Fibroblast of skin of left biceps (primary cell): ENCODE results near the gene MIA2.
"Not testable (repeated sequence)": the region's sequence is repeated elsewhere in the genome, so short reads cannot be mapped to it uniquely, and the experiment has no call there.

ENCODE experiments used
- DNase-seq, 2 experiments: peaks; one replicate each; pipeline ENCODE4 v3.0.0-alpha.2; 2013; ENCODE audit warnings: low read depth in 2 of 2

MIA2 gene, protein sequence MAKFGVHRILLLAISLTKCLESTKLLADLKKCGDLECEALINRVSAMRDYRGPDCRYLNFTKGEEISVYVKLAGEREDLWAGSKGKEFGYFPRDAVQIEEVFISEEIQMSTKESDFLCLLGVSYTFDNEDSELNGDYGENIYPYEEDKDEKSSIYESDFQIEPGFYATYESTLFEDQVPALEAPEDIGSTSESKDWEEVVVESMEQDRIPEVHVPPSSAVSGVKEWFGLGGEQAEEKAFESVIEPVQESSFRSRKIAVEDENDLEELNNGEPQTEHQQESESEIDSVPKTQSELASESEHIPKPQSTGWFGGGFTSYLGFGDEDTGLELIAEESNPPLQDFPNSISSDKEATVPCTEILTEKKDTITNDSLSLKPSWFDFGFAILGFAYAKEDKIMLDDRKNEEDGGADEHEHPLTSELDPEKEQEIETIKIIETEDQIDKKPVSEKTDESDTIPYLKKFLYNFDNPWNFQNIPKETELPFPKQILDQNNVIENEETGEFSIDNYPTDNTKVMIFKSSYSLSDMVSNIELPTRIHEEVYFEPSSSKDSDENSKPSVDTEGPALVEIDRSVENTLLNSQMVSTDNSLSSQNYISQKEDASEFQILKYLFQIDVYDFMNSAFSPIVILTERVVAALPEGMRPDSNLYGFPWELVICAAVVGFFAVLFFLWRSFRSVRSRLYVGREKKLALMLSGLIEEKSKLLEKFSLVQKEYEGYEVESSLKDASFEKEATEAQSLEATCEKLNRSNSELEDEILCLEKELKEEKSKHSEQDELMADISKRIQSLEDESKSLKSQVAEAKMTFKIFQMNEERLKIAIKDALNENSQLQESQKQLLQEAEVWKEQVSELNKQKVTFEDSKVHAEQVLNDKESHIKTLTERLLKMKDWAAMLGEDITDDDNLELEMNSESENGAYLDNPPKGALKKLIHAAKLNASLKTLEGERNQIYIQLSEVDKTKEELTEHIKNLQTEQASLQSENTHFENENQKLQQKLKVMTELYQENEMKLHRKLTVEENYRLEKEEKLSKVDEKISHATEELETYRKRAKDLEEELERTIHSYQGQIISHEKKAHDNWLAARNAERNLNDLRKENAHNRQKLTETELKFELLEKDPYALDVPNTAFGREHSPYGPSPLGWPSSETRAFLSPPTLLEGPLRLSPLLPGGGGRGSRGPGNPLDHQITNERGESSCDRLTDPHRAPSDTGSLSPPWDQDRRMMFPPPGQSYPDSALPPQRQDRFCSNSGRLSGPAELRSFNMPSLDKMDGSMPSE (N-terminal part only)

GRCh38 chr14:39233680-39234326, at the start of gene MIA2:
MIA2 (plus strand) TSS chr14:39233915; CDS start chr14:39234115, 200 bp downstream.
- DNase-seq = no peak

- no peak for DNase-seq
Measured at GRCh38 chr14:39184628-39185255, 49.0 kb upstream of the MIA2 start.

- DNase-seq = no peak
Measured at GRCh38 chr14:39185256-39186049, 48.3 kb upstream of the MIA2 start.

- no peak for DNase-seq
Measured at GRCh38 chr14:39186941-39187525, 46.7 kb upstream of the MIA2 start.

DNA sequence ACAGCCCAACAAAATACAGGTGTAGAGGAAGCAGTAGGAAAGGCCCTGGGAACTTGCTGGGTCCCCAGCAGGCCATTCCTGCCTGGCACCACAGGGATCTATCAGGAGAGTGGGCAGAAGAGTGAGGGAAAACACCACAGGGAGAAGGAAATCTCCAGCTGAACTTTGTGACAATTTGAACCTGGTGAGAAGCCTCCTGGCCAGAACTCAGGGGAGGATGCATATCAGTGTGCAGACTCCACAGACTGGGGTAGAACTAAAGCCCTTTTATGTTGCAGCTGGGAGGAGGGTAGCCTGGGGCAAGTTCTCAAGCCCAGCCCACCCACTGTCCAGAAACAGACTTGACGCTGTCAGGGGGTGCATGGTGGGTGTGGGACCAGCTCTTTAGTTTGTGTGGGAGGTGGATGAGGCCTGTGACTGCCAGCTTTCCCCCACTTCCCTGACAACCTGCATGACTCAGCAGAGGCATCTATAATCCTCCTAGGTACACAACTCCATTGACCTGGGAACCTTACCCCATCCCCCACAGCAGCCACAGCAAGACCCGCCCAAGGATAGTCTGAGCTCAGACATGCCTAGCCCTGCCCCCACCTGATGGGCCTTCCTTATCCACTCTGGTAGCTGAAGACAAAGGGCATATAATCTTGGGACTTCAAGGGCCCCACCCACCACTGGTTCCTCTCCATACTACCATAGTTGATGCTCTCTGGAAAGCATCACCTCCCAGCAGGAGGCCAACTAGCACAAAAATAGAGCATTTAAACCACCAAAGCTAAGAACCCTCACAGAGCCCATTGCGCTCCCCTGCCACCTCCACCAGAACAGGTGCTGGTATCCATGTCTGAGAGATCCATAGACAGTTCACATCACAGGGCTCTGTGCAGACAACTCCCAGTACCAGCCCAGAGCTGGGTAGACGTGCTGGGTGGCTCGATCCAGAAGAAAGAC, 29.8 kb upstream of the MIA2 start:
- DNase-seq = no peak

GRCh38 chr14:39207430-39207829, 26.3 kb upstream of the MIA2 start:
- DNase-seq = not testable (repeated sequence)

- DNase-seq = no peak
Measured at GRCh38 chr14:39211109-39211741, 22.5 kb upstream of the MIA2 start.

DNA sequence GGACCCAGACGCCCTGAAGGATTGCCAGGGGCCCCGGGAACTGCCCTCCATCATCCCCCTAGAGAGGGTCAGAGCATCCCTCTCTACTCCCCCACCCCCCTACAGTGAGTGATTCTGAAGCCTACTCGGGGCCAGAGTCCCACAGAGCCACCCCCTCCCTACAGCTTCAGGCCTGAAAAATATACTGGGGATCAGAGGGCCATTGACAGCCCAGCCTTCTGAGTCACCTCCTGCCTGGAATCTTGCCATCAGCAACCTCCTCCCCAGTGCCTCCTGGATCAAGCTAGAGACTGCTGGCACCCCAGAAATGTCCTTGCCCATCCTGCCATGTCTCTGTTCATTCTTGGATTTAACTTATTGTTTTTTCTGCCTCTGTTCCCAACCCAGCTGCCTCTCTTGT, 21.7 kb upstream of the MIA2 start:
- no peak for DNase-seq

DNA sequence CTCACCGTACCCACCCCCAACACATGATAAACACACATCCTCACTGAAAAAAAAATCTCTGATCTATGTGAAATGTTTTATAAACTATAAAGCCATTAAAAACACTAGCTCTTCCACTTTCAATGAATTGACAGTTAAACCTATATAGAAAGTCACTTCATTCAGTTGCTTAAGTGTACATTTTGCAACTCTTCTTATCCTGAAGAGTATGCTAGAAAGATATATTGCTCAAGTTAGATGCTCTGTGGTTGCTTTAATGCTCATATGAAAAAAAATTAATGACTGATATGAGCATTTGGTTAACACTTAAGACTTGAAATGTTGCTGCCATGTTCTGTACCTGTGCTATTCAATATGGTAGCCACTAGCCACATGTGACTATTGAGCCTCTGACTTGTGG, 21.0 kb upstream of the MIA2 start:
- no peak for DNase-seq

DNA sequence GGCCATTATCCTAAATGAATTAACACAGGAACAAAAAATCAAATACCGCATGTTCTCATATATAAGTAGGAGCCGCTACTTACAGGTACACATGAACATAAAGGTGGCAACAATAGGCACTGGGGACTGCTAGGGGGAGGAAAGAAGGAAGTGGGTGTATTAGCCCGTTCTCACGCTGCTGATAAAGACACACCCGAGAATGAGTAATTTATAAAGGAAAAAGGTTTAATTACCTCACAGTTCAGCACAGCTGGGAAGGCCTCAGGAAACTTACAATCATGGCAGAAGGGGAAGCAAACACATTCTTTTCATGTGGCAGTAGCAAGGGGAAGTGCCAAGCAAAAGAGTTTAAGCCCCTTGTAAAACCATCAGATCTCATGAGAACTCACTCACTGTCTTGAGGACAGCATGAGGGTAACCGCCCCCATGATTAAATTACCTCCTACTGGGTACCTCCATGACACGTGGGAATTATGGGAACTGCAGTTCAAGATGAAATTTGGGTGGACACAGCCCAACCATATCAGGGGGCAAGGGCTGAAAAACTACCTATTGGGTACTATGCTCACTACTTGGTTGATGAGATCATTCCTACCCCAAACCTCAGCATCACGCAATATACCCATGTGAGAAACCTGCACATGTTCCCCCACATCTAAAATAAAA, 16.4 kb upstream of the MIA2 start:
- DNase-seq = no peak

DNA sequence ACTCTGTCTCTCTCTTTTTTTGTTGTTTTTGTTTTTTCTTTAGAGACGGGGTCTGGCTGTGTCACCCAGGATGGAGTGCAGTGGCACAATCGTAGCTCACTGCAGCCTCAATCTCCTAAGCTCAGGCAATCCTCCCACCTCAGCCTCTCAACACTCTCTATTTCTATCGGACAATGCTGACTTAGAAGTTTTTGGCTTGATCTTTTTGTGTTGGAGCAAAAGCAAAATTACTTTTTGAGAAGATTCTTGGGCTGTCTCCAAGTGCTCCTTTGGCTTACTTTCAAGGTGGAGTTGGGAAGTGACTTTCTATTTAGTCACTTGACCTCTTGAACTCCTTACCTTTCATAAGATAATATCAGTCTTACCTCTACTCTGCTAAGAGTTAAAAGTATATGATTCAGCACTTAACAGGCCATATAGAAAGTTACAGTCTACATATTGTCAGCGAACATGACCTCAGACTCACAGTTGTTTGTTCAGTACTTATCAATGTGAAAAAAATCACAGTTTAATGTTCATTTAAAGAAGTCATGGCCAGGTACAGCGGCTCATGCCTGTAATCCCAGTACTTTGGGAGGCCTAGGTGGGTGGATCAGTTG, 15.4 kb upstream of the MIA2 start:
- no peak for DNase-seq

- no peak for DNase-seq
Measured at GRCh38 chr14:39219075-39219499, 14.6 kb upstream of the MIA2 start.

DNA sequence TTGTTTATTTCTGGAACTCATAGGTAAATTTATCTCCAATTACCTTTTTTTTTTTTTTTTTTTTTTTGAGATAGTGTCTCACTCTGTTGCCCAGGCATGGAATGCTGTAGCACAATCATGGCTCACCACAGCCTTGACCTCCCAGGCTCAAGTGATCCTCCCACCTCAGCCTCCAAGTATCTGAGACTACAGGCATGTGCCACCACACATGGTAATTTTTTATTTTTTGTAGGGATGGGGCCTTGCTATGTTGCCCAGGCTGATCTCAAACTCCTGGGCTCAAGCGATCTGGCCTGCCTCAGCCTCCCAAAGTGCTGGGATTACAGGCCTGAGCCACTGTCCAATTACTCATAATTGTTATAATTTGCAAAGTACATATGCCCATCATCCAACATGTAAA, 13.2 kb upstream of the MIA2 start:
- DNase-seq = not testable (repeated sequence)

DNA sequence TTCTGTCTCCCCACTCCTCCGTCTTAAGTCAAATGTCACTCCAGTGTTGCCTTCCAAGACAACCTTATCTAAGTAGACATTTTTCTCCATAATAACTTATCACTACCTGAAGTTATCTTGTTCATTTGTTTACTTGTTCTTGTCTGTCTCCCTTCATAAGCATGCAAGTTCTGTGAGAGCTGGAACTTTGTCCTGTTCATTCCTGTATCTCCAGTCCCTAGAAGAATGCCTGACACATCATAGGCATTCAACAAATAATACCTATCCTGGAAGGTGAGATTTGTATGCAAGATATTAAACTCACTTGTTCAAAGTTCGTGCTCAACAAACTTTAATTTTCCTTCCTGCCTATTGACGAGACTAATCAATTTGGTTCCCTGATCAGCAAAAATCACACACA, 5.7 kb upstream of the MIA2 start:
- no peak for DNase-seq

- no peak for DNase-seq
Measured at GRCh38 chr14:39228509-39229221, 5.0 kb upstream of the MIA2 start.

DNA sequence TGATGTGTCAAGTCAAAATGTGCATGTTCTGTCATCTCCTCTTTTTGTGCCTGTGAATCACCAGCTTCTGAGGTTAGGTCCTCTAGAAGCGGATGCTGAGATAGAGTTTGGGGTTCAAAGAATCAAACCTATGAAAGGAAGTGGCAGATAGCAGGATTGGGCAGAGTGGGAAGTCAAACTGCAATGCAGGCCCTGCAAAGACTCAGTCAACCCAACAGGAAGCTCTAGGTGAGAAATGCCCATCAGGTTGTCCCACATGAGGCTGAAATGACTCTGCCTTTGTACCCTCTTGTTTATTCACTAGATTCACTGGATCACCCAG, 4.5 kb upstream of the MIA2 start:
- no peak for DNase-seq
